AG09319 (cell line): ENCODE data around the gene LRRC8D.

Experiments used
- DNase-seq: peaks from one replicate; pipeline ENCODE4 v3.0.0-alpha.2; 2010; ENCODE audit warnings: low read depth; ENCODE audit errors: extremely low read depth
- TF ChIP-seq, protein P1 (sequence below): IDR thresholded peaks from 2 replicates; pipeline ENCODE4 v1.5.1; 2011; ENCODE audit warnings: low read depth, mild to moderate bottlenecking, inconsistent platforms, low read length, moderate library complexity

Gene LRRC8D

GRCh38 chr1:89908672-89909436 lies 88.0 kb downstream of the LRRC8D start:
- DNase-seq: peak; percentile 22
- TF ChIP-seq, protein P1, sequence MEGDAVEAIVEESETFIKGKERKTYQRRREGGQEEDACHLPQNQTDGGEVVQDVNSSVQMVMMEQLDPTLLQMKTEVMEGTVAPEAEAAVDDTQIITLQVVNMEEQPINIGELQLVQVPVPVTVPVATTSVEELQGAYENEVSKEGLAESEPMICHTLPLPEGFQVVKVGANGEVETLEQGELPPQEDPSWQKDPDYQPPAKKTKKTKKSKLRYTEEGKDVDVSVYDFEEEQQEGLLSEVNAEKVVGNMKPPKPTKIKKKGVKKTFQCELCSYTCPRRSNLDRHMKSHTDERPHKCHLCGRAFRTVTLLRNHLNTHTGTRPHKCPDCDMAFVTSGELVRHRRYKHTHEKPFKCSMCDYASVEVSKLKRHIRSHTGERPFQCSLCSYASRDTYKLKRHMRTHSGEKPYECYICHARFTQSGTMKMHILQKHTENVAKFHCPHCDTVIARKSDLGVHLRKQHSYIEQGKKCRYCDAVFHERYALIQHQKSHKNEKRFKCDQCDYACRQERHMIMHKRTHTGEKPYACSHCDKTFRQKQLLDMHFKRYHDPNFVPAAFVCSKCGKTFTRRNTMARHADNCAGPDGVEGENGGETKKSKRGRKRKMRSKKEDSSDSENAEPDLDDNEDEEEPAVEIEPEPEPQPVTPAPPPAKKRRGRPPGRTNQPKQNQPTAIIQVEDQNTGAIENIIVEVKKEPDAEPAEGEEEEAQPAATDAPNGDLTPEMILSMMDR: no peak

DNA sequence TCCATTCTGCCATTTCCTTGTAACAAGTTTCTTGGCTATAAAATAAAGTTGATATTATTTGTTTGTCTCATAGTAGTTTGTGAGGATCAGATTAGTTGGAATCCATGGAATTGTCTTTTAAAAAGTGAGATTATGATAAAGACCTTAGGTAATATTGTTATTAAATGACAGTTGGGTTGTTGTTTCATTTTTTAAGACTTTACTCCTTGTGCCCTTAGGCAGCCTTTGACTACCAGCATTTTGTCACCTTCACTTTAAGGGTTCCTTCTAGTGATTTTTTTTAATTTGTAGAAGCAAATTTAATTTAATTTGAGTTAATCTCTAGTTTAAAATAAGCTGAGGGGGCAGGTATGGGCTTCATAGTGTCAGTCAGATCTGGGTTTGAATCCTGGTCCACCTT lies 89.4 kb downstream of the LRRC8D start:
- TF ChIP-seq, protein P1: no peak
- no peak for DNase-seq

- peak; percentile 50 for DNase-seq
Observed at GRCh38 chr1:89910780-89911179, 89.9 kb downstream of the LRRC8D start.

GRCh38 chr1:89911191-89911991 lies 90.6 kb downstream of the LRRC8D start:
- DNase-seq: no peak
- TF ChIP-seq, protein P1: no peak

More at GRCh38 chr1:89910780-89911179, 89.9 kb downstream of the LRRC8D start:
- TF ChIP-seq, protein P1: no peak

- TF ChIP-seq, protein P1: no peak
- DNase-seq: no peak
Observed at GRCh38 chr1:89912073-89912472, 91.2 kb downstream of the LRRC8D start.

DNA sequence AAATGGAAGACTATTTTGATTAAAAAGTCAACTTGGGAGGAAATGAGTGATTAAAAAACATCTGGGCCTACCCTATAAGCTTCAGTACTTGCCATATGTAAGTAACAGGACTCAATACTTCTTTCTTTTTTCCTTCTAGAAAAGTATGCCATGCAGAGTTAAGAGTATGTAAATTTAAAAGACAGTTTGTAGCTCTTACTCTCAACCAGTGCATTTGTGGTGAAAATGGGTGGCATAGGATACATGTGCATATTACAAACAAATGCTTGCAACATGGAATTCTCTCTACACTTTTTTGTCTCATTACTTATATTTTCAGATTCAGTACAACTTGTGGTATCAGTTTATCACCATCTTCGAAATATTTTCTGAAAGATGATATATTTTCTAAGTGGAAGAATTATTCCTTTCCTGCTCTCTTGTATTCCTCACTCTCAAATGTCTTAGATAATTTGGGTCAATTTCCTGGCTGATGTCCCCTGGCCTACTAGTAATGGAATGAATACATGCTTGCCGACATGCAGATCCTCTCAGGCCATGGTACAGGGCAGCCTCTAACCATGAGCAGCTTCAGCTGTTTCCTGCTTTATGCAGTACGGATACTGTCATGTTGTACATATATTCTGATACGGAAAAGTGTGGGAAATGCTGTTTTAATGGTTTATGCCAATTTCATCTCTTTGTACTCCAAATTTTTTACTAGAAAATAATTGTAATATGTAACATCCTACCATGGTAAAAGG lies 92.7 kb downstream of the LRRC8D start:
- TF ChIP-seq, protein P1: no peak

More for the DNA sequence above, 92.7 kb downstream of the LRRC8D start:
- no peak for DNase-seq
